ENCODE results near the gene HTT. TPM values are rescaled to one million over a fixed set of nuclear protein-coding genes. Genes with fewer than 3 reads are reported as not detected.

Gene HTT
- total RNA-seq, 1 donor from 2014 or later, result 242 TPM

DNA sequence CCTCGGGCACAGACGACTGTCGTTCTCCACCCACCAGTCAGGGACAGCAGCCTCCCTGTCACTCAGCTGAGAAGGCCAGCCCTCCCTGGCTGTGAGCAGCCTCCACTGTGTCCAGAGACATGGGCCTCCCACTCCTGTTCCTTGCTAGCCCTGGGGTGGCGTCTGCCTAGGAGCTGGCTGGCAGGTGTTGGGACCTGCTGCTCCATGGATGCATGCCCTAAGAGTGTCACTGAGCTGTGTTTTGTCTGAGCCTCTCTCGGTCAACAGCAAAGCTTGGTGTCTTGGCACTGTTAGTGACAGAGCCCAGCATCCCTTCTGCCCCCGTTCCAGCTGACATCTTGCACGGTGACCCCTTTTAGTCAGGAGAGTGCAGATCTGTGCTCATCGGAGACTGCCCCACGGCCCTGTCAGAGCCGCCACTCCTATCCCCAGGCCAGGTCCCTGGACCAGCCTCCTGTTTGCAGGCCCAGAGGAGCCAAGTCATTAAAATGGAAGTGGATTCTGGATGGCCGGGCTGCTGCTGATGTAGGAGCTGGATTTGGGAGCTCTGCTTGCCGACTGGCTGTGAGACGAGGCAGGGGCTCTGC lies 166.5 kb downstream of the HTT start:
- TF ChIP-seq, protein P1, sequence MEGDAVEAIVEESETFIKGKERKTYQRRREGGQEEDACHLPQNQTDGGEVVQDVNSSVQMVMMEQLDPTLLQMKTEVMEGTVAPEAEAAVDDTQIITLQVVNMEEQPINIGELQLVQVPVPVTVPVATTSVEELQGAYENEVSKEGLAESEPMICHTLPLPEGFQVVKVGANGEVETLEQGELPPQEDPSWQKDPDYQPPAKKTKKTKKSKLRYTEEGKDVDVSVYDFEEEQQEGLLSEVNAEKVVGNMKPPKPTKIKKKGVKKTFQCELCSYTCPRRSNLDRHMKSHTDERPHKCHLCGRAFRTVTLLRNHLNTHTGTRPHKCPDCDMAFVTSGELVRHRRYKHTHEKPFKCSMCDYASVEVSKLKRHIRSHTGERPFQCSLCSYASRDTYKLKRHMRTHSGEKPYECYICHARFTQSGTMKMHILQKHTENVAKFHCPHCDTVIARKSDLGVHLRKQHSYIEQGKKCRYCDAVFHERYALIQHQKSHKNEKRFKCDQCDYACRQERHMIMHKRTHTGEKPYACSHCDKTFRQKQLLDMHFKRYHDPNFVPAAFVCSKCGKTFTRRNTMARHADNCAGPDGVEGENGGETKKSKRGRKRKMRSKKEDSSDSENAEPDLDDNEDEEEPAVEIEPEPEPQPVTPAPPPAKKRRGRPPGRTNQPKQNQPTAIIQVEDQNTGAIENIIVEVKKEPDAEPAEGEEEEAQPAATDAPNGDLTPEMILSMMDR (IDR thresholded peaks at IDR 0.05), result no peak
- H3K36me3 Mint-ChIP-seq (ENCODE audit: low read depth), result peaks cover 67% of the 10 kb centered on the region
- H3K4me3 Mint-ChIP-seq, result no peak overlapping the region
- H3K27me3 Mint-ChIP-seq, result no peaks in the 10 kb centered on the region
- no peaks in the 10 kb centered on the region for H3K9me3 Mint-ChIP-seq
- ATAC-seq (ENCODE audit: low read depth) (no peak), DNase-seq (no peak)
- CTCF ChIA-PET, result no interaction called here
- H3K27ac Mint-ChIP-seq, result no peak overlapping the region
- peaks cover 3% of the 10 kb centered on the region for H3K4me1 Mint-ChIP-seq
- POLR2A ChIA-PET, result interaction anchor here (2.1 kb wide), 1 partner anchor 17 kb away, joined by 6 read pairs; no protein-coding TSS in a partner anchor
- intact Hi-C loops (cut with micrococcal nuclease), result no loop called here

DNA sequence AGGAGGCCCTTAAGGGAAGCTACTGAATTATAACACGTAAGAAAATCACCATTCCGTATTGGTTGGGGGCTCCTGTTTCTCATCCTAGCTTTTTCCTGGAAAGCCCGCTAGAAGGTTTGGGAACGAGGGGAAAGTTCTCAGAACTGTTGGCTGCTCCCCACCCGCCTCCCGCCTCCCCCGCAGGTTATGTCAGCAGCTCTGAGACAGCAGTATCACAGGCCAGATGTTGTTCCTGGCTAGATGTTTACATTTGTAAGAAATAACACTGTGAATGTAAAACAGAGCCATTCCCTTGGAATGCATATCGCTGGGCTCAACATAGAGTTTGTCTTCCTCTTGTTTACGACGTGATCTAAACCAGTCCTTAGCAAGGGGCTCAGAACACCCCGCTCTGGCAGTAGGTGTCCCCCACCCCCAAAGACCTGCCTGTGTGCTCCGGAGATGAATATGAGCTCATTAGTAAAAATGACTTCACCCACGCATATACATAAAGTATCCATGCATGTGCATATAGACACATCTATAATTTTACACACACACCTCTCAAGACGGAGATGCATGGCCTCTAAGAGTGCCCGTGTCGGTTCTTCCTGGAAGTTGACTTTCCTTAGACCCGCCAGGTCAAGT lies 167.5 kb downstream of the HTT start:
- Mint-ChIP-seq H3K4me1 (peaks cover 4% of the 10 kb centered on the region), H3K9me3 (no peaks in the 10 kb centered on the region), H3K4me3 (no peak overlapping the region), H3K27me3 (no peaks in the 10 kb centered on the region), H3K27ac (no peak overlapping the region), H3K36me3 (ENCODE audit: low read depth) (peaks cover 57% of the 10 kb centered on the region)
- ChIA-PET POLR2A (interaction anchor here (2.1 kb wide), 1 partner anchor 16 kb away, joined by 6 read pairs; no protein-coding TSS in a partner anchor), CTCF (no interaction called here)
- TF ChIP-seq, protein P1 (IDR thresholded peaks at IDR 0.05), result no peak
- DNase-seq (no peak), ATAC-seq (ENCODE audit: low read depth) (no peak)
- intact Hi-C loops (cut with micrococcal nuclease), result no loop called here

DNA sequence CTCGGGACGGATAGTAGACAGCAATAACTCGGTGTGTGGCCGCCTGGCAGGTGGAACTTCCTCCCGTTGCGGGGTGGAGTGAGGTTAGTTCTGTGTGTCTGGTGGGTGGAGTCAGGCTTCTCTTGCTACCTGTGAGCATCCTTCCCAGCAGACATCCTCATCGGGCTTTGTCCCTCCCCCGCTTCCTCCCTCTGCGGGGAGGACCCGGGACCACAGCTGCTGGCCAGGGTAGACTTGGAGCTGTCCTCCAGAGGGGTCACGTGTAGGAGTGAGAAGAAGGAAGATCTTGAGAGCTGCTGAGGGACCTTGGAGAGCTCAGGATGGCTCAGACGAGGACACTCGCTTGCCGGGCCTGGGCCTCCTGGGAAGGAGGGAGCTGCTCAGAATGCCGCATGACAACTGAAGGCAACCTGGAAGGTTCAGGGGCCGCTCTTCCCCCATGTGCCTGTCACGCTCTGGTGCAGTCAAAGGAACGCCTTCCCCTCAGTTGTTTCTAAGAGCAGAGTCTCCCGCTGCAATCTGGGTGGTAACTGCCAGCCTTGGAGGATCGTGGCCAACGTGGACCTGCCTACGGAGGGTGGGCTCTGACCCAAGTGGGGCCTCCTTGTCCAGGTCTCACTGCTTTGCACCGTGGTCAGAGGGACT lies 168.8 kb downstream of the HTT start:
- H3K27ac Mint-ChIP-seq, result no peak overlapping the region
- H3K4me3 Mint-ChIP-seq, result no peak overlapping the region
- H3K4me1 Mint-ChIP-seq, result peaks cover 4% of the 10 kb centered on the region
- ChIA-PET POLR2A (interaction anchor here (2.1 kb wide), 1 partner anchor 15 kb away, joined by 6 read pairs; no protein-coding TSS in a partner anchor), CTCF (no interaction called here)
- no peaks in the 10 kb centered on the region for H3K9me3 Mint-ChIP-seq
- H3K36me3 Mint-ChIP-seq (ENCODE audit: low read depth), result peaks cover 44% of the 10 kb centered on the region
- intact Hi-C loops (cut with micrococcal nuclease), result no loop called here
- ATAC-seq (ENCODE audit: low read depth) (no peak), DNase-seq (no peak)
- H3K27me3 Mint-ChIP-seq, result no peaks in the 10 kb centered on the region
- TF ChIP-seq, protein P1 (IDR thresholded peaks at IDR 0.05), result no peak

DNA sequence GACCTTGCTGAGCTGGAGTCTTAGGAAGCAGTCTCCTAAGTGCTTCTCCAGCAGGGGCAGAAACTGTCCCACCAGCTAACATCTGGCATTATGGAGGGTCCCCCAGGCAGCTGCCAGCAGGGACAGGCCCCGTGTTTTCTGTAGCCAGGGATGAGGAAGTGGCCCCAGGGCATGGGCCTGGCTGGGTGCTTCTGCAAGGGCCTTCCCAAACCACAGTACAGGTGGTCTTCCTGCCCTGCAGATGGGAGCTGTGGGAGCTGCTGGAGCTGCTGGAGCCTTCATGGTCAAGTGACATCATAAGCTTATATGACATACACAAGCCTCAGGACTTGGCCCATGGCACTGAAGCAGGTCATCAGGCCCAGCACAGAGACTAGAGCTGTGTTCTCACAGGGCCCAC lies 169.5 kb downstream of the HTT start:
- TF ChIP-seq, protein P1 (IDR thresholded peaks at IDR 0.05), result no peak
- Mint-ChIP-seq H3K36me3 (ENCODE audit: low read depth) (peaks cover 38% of the 10 kb centered on the region), H3K27ac (no peak overlapping the region), H3K4me3 (no peak overlapping the region), H3K27me3 (no peaks in the 10 kb centered on the region), H3K9me3 (no peaks in the 10 kb centered on the region), H3K4me1 (peaks cover 4% of the 10 kb centered on the region)
- CTCF ChIA-PET, result no interaction called here
- no peak for ATAC-seq (ENCODE audit: low read depth)
- DNase-seq, result no peak
- POLR2A ChIA-PET, result no interaction called here
- intact Hi-C loops (cut with micrococcal nuclease), result no loop called here

DNA sequence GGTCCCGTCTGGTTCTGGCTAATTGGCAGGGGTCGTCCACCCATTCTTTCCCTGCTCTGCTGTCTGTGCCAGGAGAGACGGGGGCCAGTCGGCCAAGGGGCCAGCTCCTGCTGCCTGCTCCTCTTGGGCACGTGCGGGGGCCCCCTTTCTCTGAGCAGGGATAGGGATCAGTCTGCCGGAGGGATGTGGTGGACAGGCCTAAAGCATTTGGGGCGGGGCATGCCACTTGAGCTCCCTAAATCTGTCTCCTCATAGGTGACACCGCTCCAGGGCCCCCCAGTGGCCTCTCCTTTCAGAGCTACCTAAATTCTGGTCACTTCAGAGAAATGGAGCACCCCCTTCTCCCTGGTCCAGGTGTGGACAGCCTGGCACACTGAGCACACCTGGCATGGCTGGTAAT lies 170.3 kb downstream of the HTT start:
- Mint-ChIP-seq H3K4me1 (peaks cover 4% of the 10 kb centered on the region), H3K4me3 (no peak overlapping the region), H3K36me3 (ENCODE audit: low read depth) (peaks cover 32% of the 10 kb centered on the region), H3K27ac (no peak overlapping the region), H3K9me3 (no peaks in the 10 kb centered on the region), H3K27me3 (no peaks in the 10 kb centered on the region)
- ATAC-seq (ENCODE audit: low read depth) (no peak), DNase-seq (no peak)
- TF ChIP-seq, protein P1 (IDR thresholded peaks at IDR 0.05), result no peak
- intact Hi-C loops (cut with micrococcal nuclease), result no loop called here
- CTCF ChIA-PET, result no interaction called here
- POLR2A ChIA-PET, result no interaction called here

Measured in activated B cell treated with CpG ODN at 0.5 μM for 24 hours (primary cell).